CD4-positive, alpha-beta memory T cell (primary cell): ENCODE data around the gene HNRNPA1L2. TPM values are rescaled to one million over a fixed set of nuclear protein-coding genes. Genes with fewer than 3 reads are reported as not detected.
"Not testable (repeated sequence)": the region's sequence is repeated elsewhere in the genome, so short reads cannot be mapped to it uniquely, and the experiment has no call there.

Experiments used
- CTCF ChIA-PET: fragments of 350-600 bp; sonication (Branson Sonifier 250); formaldehyde crosslinking; loops from one replicate; lab custom pipeline; 2021; ENCODE audit warnings: inconsistent platforms; ENCODE audit not compliant: partially characterized antibody; lab: Charles Lee
- POLR2A ChIA-PET: fragments of 350-600 bp; sonication (Branson Sonifier 250); formaldehyde crosslinking; loops from one replicate; lab custom pipeline; 2021; ENCODE audit not compliant: partially characterized antibody; lab: Charles Lee
- DNase-seq, 5 donors: peaks; one replicate each; pipeline versions ENCODE4 v3.0.0 to v3.0.0-alpha.2; 2020 to 2022; ENCODE audit warnings: mixed read lengths in 1 of 5
- H3K27ac ChIP-seq: one replicate; pipeline ENCODE4 v1.7.0; 2013; ENCODE audit warnings: low read depth, low read length
- H3K27me3 ChIP-seq: 2 replicates; pipeline ENCODE4 v1.7.0; 2013; ENCODE audit warnings: mild to moderate bottlenecking, low read length, moderate library complexity; ENCODE audit not compliant: insufficient read depth
- H3K36me3 ChIP-seq: 2 replicates; pipeline ENCODE4 v1.7.0; 2013; ENCODE audit warnings: mild to moderate bottlenecking, low read length, moderate library complexity; ENCODE audit not compliant: insufficient read depth
- H3K4me1 ChIP-seq: 2 replicates; pipeline ENCODE4 v1.7.0; 2013; ENCODE audit warnings: mild to moderate bottlenecking, low read length, moderate library complexity; ENCODE audit not compliant: insufficient read depth
- H3K4me3 ChIP-seq, 2 donors: one replicate each; pipeline ENCODE4 v1.7.0; 2013; ENCODE audit warnings: low read length in 2 of 2, mild to moderate bottlenecking in 1 of 2
- H3K9me3 ChIP-seq, 2 donors: one replicate each; pipeline ENCODE4 v1.7.0; 2013; ENCODE audit warnings: low read length in 2 of 2, control low read depth in 1 of 2; ENCODE audit not compliant: control insufficient read depth in 1 of 2
- H3K27ac Mint-ChIP-seq, 7 donors: one replicate each; pipeline ENCODE4 v1.8.0; 2020 to 2021; ENCODE audit warnings: mixed read lengths in 7 of 7, mild to moderate bottlenecking in 6 of 7, inconsistent platforms in 3 of 7, moderate library complexity in 3 of 7
- H3K27me3 Mint-ChIP-seq, 2 donors: one replicate each; pipeline ENCODE4 v1.8.0; 2020 to 2021; ENCODE audit warnings: mixed read lengths in 2 of 2
- H3K36me3 Mint-ChIP-seq, 2 donors: one replicate each; pipeline ENCODE4 v1.8.0; 2020 to 2021; ENCODE audit warnings: mixed read lengths in 2 of 2, inconsistent platforms in 1 of 2, mild to moderate bottlenecking in 1 of 2
- H3K4me1 Mint-ChIP-seq, 4 donors: one replicate each; pipeline ENCODE4 v1.8.0; 2020 to 2021; ENCODE audit warnings: mixed read lengths in 4 of 4, mild to moderate bottlenecking in 1 of 4
- H3K4me3 Mint-ChIP-seq, 8 donors: one replicate each; pipeline ENCODE4 v1.8.0; 2020 to 2021; ENCODE audit warnings: mixed read lengths in 8 of 8, mild to moderate bottlenecking in 7 of 8, moderate library complexity in 6 of 8, inconsistent platforms in 3 of 8
- H3K9me3 Mint-ChIP-seq, 8 donors: one replicate each; pipeline ENCODE4 v1.8.0; 2020 to 2021; ENCODE audit warnings: mixed read lengths in 8 of 8, mild to moderate bottlenecking in 5 of 8, inconsistent platforms in 3 of 8, moderate library complexity in 1 of 8
- intact Hi-C: fragments of 100-400 bp; cut with micrococcal nuclease; formaldehyde crosslinking; loops from one replicate; pipeline ENCODE4 v1.15.1; 2023
- polyA plus RNA-seq, 2 donors: library from polyadenylated mRNA; unstranded; fragments of 300-500 nt; fragmentation: Illumina TruSeq; gene quantifications; one replicate each; pipeline ENCODE4 v1.2.3, GENCODE V29; 2021
- total RNA-seq, 2 experiments: library from RNA; stranded (reverse); gene quantifications; one replicate each; pipeline ENCODE4 v1.2.3, GENCODE V29; 2021

HNRNPA1L2 gene
- total and polyA plus RNA-seq, 4 experiments from 2014 or later: 3.8 to 19.8 (median 14.8) TPM

DNA sequence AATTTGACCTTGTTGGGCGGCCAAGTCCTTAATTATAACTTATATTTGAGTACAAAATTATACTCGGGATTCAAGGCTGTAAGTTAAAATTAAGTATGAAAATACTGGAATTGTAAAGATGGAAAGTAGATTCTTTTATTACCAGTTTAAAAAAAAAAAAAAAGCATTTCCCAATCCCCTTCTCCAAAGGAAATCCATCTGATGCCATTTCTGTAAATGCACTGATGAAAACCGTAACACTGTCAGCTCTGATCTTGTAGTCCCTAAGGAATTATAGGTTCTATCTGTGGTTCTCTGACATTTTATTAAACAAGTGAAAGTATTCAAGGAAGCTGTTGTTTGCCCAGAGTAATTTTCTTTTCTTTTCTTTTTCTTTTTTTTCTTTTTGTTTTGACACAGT lies 41.6 kb upstream of the HNRNPA1L2 start:
- peak overlapping the region in 7 of 8 donors; percentile 31 to 68 (median 52) for H3K4me3 Mint-ChIP-seq
- no peaks in the 10 kb centered on the region for H3K36me3 ChIP-seq
- no peaks in the 10 kb centered on the region for H3K36me3 Mint-ChIP-seq
- CTCF ChIA-PET: no interaction called here
- intact Hi-C loops: no loop called here
- H3K4me1 ChIP-seq: peaks cover 11% of the 10 kb centered on the region
- H3K27me3 ChIP-seq: peaks cover 8% of the 10 kb centered on the region
- H3K9me3 ChIP-seq: no peaks in the 10 kb centered on the region
- no peak overlapping the region for H3K4me3 ChIP-seq
- no peak overlapping the region for H3K27ac Mint-ChIP-seq
- peaks cover 0 to 2% (median 0%) of the 10 kb centered on the region in 8 donors for H3K9me3 Mint-ChIP-seq
- no peak overlapping the region for H3K27ac ChIP-seq
- DNase-seq: no peak
- H3K27me3 Mint-ChIP-seq: peaks cover 21 to 25% of the 10 kb centered on the region in 2 donors
- POLR2A ChIA-PET: no interaction called here
- H3K4me1 Mint-ChIP-seq: peaks cover 5 to 14% (median 6%) of the 10 kb centered on the region in 4 donors

DNA sequence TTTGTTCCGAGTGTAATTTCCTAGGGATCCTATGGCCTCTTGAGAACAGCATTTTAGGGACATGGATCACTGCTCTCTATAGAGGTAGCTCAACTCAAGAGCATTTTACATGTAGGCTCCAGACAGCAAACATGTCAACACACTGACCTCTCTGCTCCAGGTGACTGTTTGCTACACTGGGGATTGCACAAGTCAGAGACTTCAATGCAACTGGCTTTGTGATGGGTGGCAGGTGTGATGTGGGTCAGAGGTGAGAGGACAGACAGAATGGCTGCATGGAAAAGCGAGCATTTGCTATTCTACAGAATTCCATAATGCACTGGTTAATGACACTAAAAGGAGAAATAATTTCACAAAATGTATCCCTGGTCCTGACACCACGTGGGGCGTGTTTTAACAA lies 38.9 kb upstream of the HNRNPA1L2 start:
- H3K27ac Mint-ChIP-seq, H3K27ac ChIP-seq, H3K9me3 Mint-ChIP-seq, H3K36me3 ChIP-seq, H3K27me3 ChIP-seq, H3K4me3 Mint-ChIP-seq, H3K36me3 Mint-ChIP-seq, POLR2A ChIA-PET, intact Hi-C loops, DNase-seq, H3K4me3 ChIP-seq, H3K9me3 ChIP-seq, CTCF ChIA-PET: not testable (repeated sequence)
- Mint-ChIP-seq H3K4me1 (peaks cover 5 to 14% (median 6%) of the 10 kb centered on the region in 4 donors), H3K27me3 (peaks cover 15 to 25% of the 10 kb centered on the region in 2 donors)
- H3K4me1 ChIP-seq: peaks cover 11% of the 10 kb centered on the region

DNA sequence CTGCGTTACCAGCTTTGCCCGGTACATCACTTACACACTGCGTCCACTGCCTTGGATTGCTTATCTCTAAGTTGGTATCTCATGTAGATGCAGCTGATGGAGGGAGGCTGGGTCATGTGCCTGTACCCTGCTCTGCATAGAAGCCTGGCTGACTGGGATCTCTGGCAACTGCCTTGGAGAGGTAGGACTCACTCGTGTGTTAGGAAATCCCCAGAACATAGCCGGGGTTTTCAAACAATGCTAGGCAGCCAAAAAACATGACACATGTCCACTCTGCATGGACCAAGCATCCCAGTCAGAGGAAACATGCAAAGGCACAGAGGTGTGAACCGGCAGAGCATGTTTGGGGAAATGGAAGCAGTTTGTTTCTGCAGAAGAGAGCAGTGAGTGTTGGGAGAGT lies 36.1 kb upstream of the HNRNPA1L2 start:
- DNase-seq, H3K4me3 ChIP-seq, H3K4me1 Mint-ChIP-seq, H3K9me3 ChIP-seq, H3K27ac ChIP-seq, H3K27me3 Mint-ChIP-seq, H3K36me3 ChIP-seq, intact Hi-C loops, H3K4me1 ChIP-seq, H3K27me3 ChIP-seq, POLR2A ChIA-PET, H3K4me3 Mint-ChIP-seq, H3K36me3 Mint-ChIP-seq, H3K9me3 Mint-ChIP-seq: not testable (repeated sequence)
- H3K27ac Mint-ChIP-seq: peak overlapping the region in 1 of 7 donors; percentile 48
- CTCF ChIA-PET: interaction anchor here (1.4 kb wide), 1 partner anchor 362 kb away, joined by 3 read pairs; no protein-coding TSS in a partner anchor

DNA sequence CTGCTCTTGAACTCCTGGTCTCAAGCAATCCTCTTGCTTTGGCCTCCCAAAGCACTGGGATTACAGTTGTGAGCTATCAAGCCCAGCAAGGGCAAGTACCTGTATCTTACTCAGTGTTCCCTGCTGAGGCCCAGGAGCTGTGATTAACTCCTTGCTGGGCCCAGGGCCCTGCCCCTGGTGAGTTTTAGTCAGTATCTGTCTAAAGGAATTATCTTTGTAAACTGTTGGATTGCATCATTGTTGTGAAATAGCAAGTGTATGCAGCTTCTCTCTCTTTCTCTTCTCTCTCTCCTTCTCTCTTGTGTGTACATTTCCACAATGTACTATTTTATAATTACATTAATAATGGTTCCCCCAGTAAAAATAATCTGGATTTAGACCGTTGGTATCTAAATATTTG lies 35.4 kb upstream of the HNRNPA1L2 start:
- H3K27me3 Mint-ChIP-seq, H3K4me3 Mint-ChIP-seq, H3K4me1 ChIP-seq, DNase-seq, H3K36me3 ChIP-seq, H3K9me3 Mint-ChIP-seq, H3K4me3 ChIP-seq, H3K27me3 ChIP-seq, POLR2A ChIA-PET, H3K36me3 Mint-ChIP-seq, intact Hi-C loops, H3K4me1 Mint-ChIP-seq, H3K9me3 ChIP-seq, H3K27ac ChIP-seq, H3K27ac Mint-ChIP-seq: not testable (repeated sequence)
- CTCF ChIA-PET: interaction anchor here (1.4 kb wide), 1 partner anchor 362 kb away, joined by 3 read pairs; no protein-coding TSS in a partner anchor

DNA sequence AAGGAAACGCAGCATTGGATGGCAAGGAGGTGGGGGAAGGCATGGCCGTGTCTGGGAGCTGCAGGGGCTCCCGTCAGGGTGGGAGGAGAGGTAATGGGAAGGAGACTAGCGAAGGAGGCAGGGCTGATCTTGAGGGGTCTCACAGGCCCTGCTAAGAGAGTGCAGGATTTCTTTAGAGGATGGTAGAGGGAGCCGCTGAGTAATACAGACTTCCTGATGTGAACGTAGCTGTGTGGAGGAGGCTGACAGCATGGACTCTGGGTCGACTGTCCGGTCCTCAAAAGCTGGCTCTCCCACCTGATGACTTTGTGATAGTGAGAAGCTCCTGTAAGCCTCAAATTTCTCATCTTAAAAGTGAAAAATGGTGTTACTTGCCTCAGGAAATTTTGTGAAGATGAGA lies 34.0 kb upstream of the HNRNPA1L2 start:
- H3K36me3 Mint-ChIP-seq, H3K4me3 Mint-ChIP-seq, H3K9me3 ChIP-seq, H3K4me1 ChIP-seq, intact Hi-C loops, H3K27ac ChIP-seq, H3K9me3 Mint-ChIP-seq, H3K4me3 ChIP-seq, DNase-seq, H3K36me3 ChIP-seq, H3K27me3 Mint-ChIP-seq, H3K4me1 Mint-ChIP-seq, H3K27me3 ChIP-seq, POLR2A ChIA-PET: not testable (repeated sequence)
- CTCF ChIA-PET: interaction anchor here (0.7 to 4.4 kb wide), 3 partner anchors 9 to 360 kb away, joined by 3 to 47 read pairs (median 6); no protein-coding TSS in a partner anchor
- H3K27ac Mint-ChIP-seq: peak overlapping the region in 1 of 7 donors; percentile 8

DNA sequence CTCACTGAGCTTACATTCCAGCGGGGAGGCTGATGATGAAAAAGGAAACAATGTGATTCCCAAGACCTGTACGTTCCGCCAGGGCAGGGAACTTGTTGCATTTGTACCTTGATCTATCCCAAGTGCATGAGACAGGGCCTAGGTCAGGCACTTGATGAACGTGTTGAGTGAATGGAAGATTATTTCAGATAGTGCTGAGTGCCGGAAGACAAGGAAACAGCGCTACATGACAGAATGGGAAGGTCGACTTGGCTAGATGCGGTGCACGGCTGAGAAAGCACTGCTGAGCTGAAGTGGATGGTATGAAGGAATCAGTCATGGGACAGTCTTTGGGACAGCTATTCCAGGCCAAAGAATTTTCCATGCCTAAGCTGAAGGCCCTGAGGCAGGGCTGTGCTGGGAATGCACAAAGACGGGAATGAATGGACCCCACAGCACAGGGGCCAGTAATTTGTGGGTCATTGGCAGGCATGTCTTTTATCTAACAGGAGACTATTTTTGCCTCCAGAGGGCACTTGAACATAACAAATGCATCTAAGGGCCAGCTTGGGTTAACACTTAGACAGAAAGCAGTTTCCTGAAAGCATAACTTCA lies 33.1 kb upstream of the HNRNPA1L2 start:
- POLR2A ChIA-PET: interaction anchor here (1.1 kb wide), 1 partner anchor 8 kb away, joined by 3 read pairs; no protein-coding TSS in a partner anchor
- H3K36me3 ChIP-seq, H3K27me3 Mint-ChIP-seq, H3K4me3 Mint-ChIP-seq, H3K27ac Mint-ChIP-seq, H3K4me3 ChIP-seq, H3K9me3 ChIP-seq, H3K27me3 ChIP-seq, H3K4me1 ChIP-seq, H3K4me1 Mint-ChIP-seq, intact Hi-C loops, H3K27ac ChIP-seq, H3K36me3 Mint-ChIP-seq, H3K9me3 Mint-ChIP-seq: not testable (repeated sequence)
- DNase-seq: peak in 4 of 5 donors; percentile 25 to 33 (median 32)
- CTCF ChIA-PET: interaction anchor here (0.7 to 4.4 kb wide), 3 partner anchors 8 to 359 kb away, joined by 3 to 47 read pairs (median 6); no protein-coding TSS in a partner anchor

DNA sequence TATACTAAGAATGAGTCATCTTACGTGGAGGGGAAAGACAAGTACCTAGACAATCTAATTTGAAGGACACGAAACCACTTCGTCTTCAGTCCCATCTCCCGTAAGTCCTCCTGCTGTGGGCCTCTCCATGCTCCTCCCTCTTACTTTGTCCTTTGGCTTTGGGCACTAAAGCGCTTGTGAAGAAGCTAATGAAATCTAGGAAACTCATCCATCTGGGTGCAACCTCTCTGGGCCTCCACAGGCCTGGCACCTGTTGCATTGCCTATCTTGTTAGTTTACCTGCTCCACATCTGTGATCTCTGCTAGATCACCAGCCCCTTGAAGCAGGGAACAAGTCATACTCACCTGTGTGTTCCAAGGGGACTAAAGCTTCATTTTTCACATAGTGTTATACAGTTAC lies 32.1 kb upstream of the HNRNPA1L2 start:
- H3K36me3 ChIP-seq, H3K27ac Mint-ChIP-seq, DNase-seq, H3K27me3 Mint-ChIP-seq, H3K9me3 Mint-ChIP-seq, H3K36me3 Mint-ChIP-seq, H3K9me3 ChIP-seq, H3K4me3 Mint-ChIP-seq, H3K4me1 ChIP-seq, H3K27ac ChIP-seq, POLR2A ChIA-PET, H3K4me1 Mint-ChIP-seq, H3K4me3 ChIP-seq, H3K27me3 ChIP-seq: not testable (repeated sequence)
- intact Hi-C loops: loop anchor here (10.0 kb wide), 1 partner anchor 415 kb away; no protein-coding TSS in a partner anchor
- CTCF ChIA-PET: interaction anchor here (4.4 kb wide), 1 partner anchor 358 kb away, joined by 47 read pairs; no protein-coding TSS in a partner anchor
